Measurements from ENCODE around the gene PRPSAP2. TPM values are rescaled to one million over a fixed set of nuclear protein-coding genes. Genes with fewer than 3 reads are reported as not detected.

The PRPSAP2 gene
- total and polyA plus RNA-seq, 4 donors = 18.2 to 56.1 (median 23.3) TPM

DNA sequence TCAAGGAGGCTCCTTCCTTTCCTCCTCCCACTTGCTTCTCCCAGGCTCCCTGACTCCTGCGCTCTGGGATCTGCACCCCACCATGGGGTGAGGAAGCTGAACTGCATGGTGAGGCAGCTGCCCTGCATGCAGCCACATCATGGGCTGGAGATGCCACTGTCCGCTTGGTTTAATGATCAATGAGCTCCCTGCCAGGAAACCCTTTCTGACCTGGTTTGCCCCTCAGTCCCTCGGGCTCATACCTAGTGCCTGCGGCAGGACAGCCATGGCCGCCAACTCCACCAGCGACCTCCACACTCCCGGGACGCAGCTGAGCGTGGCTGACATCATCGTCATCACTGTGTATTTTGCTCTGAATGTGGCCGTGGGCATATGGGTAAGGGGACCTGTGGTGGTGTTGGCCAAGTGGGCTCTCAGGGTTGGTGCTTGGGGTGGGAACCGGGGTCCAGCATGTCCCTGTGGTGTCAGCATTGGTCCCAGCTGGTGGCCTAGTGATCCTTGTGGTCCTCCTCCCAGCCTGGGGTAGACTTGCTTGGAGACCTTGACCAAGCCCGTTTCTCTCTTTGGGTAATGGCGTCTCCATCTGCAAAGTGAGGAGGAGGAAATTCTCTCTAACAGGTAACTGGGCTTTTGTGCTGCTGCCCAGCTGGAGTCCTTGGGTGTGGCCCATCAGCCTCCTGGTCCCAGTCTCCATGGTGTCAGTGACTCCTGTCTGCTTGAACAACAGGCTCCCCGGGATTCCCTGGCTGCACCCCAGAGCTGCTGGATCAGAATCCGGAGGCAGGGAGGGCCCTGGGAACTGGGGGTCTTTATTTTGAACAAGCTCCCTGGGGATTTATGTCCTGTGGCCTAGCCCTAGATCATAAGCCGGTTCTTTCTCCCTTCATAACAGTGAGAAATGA is 94.3 kb downstream of the PRPSAP2 start, which contains the start of gene SLC5A10:
Gene SLC5A10, plus strand, starts transcription at position 225 of the 902 bp plus-strand sequence. Its CDS starts 41 bp downstream, at position 266.
- no peaks in the 10 kb centered on the region for H3K27me3 ChIP-seq (ENCODE audit: control insufficient read depth in 3 of 3, insufficient read depth in 3 of 3, low read length in 2 of 3)
- no peak within 1 kb of the TSS for H3K9ac ChIP-seq (ENCODE audit: insufficient read depth in 1 of 2, low read length in 2 of 2)
- DNase-seq (no peak), ATAC-seq (ENCODE audit: insufficient read depth, low FRiP score) (no peak)
- H3K4me1 ChIP-seq (ENCODE audit: control insufficient read depth in 5 of 5, insufficient read depth in 5 of 5, low read length in 5 of 5) = peaks cover 0 to 26% (median 9%) of the 10 kb centered on the region in 5 donors
- WGBS, 2 donors = 86 to 97% methylated on average over 16 to 17 of the region's 17 CpGs
- H3K9me3 ChIP-seq (ENCODE audit: control insufficient read depth in 4 of 4, insufficient read depth in 3 of 4, low read length in 3 of 4) = no peaks in the 10 kb centered on the region
- H3K4me3 ChIP-seq = no peak within 1 kb of the TSS
- no peak within 1 kb of the TSS for H3K27ac ChIP-seq (ENCODE audit: low read depth in 1 of 2, low read length in 1 of 2)
- H3K36me3 ChIP-seq (ENCODE audit: control insufficient read depth in 4 of 4, insufficient read depth in 4 of 4, low read length in 4 of 4) = no peaks in the 10 kb centered on the region
- TF ChIP-seq CTCF (IDR thresholded peaks at IDR 0.05; ENCODE audit: control extremely low read depth, extremely low read depth) = no peak

DNA sequence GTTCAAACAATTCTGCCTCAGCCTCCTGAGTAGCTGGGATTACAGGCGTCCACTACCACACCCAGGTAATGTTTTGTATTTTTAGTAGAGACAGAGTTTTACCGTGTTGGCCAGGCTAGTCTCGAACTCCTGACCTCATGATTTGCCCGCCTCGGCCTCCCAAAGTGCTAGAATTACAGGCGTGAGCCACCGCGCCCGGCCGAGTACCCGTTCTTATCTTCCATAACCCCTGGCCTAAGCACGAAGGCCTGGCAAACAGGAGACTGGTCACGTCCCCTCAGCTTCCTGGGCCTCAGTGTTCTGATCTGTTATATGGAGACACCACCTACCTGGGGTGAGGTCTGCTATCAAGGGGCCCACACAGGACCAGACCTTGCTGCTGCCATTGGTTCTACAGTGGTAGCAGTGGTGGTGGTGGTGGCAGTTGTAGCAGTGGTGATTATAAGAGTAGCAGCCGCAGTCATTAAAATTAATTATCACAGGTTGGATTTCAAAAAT is 95.3 kb downstream of the PRPSAP2 start:
- no peaks in the 10 kb centered on the region for H3K27me3 ChIP-seq (ENCODE audit: control insufficient read depth in 3 of 3, insufficient read depth in 3 of 3, low read length in 2 of 3)
- no peaks in the 10 kb centered on the region for H3K9me3 ChIP-seq (ENCODE audit: control insufficient read depth in 4 of 4, insufficient read depth in 3 of 4, low read length in 3 of 4)
- no peak for ATAC-seq (ENCODE audit: insufficient read depth, low FRiP score)
- H3K4me3 ChIP-seq = no peak overlapping the region
- no peak overlapping the region for H3K27ac ChIP-seq (ENCODE audit: low read depth in 1 of 2, low read length in 1 of 2)
- H3K9ac ChIP-seq (ENCODE audit: insufficient read depth in 1 of 2, low read length in 2 of 2) = no peak overlapping the region
- H3K36me3 ChIP-seq (ENCODE audit: control insufficient read depth in 4 of 4, insufficient read depth in 4 of 4, low read length in 4 of 4) = no peaks in the 10 kb centered on the region
- TF ChIP-seq CTCF (IDR thresholded peaks at IDR 0.05; ENCODE audit: control extremely low read depth, extremely low read depth) = no peak
- WGBS, 2 donors = 95 to 96% methylated on average over 14 of the region's 14 CpGs
- peaks cover 0 to 26% (median 9%) of the 10 kb centered on the region in 5 donors for H3K4me1 ChIP-seq (ENCODE audit: control insufficient read depth in 5 of 5, insufficient read depth in 5 of 5, low read length in 5 of 5)
- DNase-seq = no peak

DNA sequence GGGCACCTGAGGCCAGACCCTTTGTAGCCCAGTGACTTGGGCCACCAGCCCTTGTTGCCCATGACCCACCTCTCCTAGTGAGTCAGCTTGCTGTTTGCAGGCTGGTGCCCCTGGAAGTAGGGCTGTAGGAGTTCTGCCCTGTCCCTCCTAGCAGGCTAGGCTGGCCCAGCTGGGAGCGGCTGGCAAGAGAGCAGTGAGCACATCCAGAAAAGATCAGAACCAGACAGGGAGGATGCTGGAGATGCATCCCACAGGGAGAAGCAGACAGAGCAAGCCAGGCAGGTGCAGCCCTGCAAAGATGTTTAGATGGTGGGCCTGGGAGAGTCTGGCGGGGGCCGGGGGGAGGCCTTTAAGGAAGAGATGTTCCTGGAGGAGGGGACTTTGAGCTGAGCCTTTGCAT is 96.4 kb downstream of the PRPSAP2 start:
- 93 to 98% methylated on average over 3 of the region's 3 CpGs for WGBS, 2 donors
- H3K36me3 ChIP-seq (ENCODE audit: control insufficient read depth in 4 of 4, insufficient read depth in 4 of 4, low read length in 4 of 4) = no peaks in the 10 kb centered on the region
- H3K27ac ChIP-seq (ENCODE audit: low read depth in 1 of 2, low read length in 1 of 2) = no peak overlapping the region
- DNase-seq = no peak
- no peak for TF ChIP-seq CTCF (IDR thresholded peaks at IDR 0.05; ENCODE audit: control extremely low read depth, extremely low read depth)
- no peaks in the 10 kb centered on the region for H3K9me3 ChIP-seq (ENCODE audit: control insufficient read depth in 4 of 4, insufficient read depth in 3 of 4, low read length in 3 of 4)
- ATAC-seq (ENCODE audit: insufficient read depth, low FRiP score) = no peak
- no peak overlapping the region for H3K9ac ChIP-seq (ENCODE audit: insufficient read depth in 1 of 2, low read length in 2 of 2)
- no peak overlapping the region for H3K4me3 ChIP-seq
- H3K27me3 ChIP-seq (ENCODE audit: control insufficient read depth in 3 of 3, insufficient read depth in 3 of 3, low read length in 2 of 3) = no peaks in the 10 kb centered on the region
- H3K4me1 ChIP-seq (ENCODE audit: control insufficient read depth in 5 of 5, insufficient read depth in 5 of 5, low read length in 5 of 5) = peaks cover 0 to 20% (median 9%) of the 10 kb centered on the region in 5 donors
